ENCODE results near the gene SERPINA9.

GRCh38 chr14:94491511-94491910 lies 15.5 kb upstream of the SERPINA9 start:
- no peak for TF ChIP-seq POLR2AphosphoS5 (IDR thresholded peaks at IDR 0.05)
- TF ChIP-seq CTCF (IDR thresholded peaks at IDR 0.05): no peak
- TF ChIP-seq POLR2A (IDR thresholded peaks at IDR 0.05): no peak
